Transverse colon (tissue), 4 donors: ENCODE results near the gene C2orf68. TPM values are rescaled to one million over a fixed set of nuclear protein-coding genes. Genes with fewer than 3 reads are reported as not detected.
"Not testable (repeated sequence)": the region's sequence is repeated elsewhere in the genome, so short reads cannot be mapped to it uniquely, and the experiment has no call there.

Experiments
- DNase-seq: peaks from one replicate; pipeline ENCODE4 v3.0.0-alpha.2; 2019
- H3K27ac ChIP-seq, 4 donors: fragments of 200-600 bp; sonication (generic); 2 replicates each; pipeline ENCODE4 v1.5.1; 2016 to 2018; ENCODE audit warnings: inconsistent platforms in 4 of 4
- H3K27me3 ChIP-seq: fragments of 200-600 bp; sonication (generic); 2 replicates; pipeline ENCODE4 v1.5.1; 2017; ENCODE audit warnings: inconsistent platforms
- H3K36me3 ChIP-seq, 4 donors: fragments of 200-600 bp; sonication (generic); 2 replicates each; pipeline ENCODE4 v1.5.1; 2017 to 2019; ENCODE audit warnings: inconsistent platforms in 4 of 4
- H3K4me1 ChIP-seq, 4 donors: fragments of 200-600 bp; sonication (generic); 2 replicates each; pipeline ENCODE4 v1.5.1; 2017 to 2020; ENCODE audit warnings: inconsistent platforms in 4 of 4
- H3K4me3 ChIP-seq, 4 donors: fragments of 200-600 bp; sonication (generic); 1 replicate in 1 of 4; 2 replicates in 3 of 4; pipeline versions ENCODE4 v1.5.1 to v1.6.1; 2017 to 2019; ENCODE audit warnings: inconsistent platforms in 4 of 4
- H3K9me3 ChIP-seq, 2 donors: fragments of 200-600 bp; sonication (generic); 2 replicates each; pipeline ENCODE4 v1.5.1; 2017 to 2019; ENCODE audit warnings: inconsistent platforms in 2 of 2
- EP300 ChIP-seq: sonication (generic); formaldehyde crosslinking; IDR thresholded peaks from one replicate; pipeline ENCODE4 v1.6.1; 2017; ENCODE audit warnings: antibody characterized with exemption, low read depth
- POLR2A ChIP-seq: fragments of 450-650 bp; IDR thresholded peaks from one replicate; pipeline ENCODE4 v1.6.1; 2016; ENCODE audit warnings: antibody characterized with exemption, mild to moderate bottlenecking, moderate library complexity
- POLR2AphosphoS5 ChIP-seq, 3 donors: sonication (generic); formaldehyde crosslinking; IDR thresholded peaks; one replicate each; pipeline ENCODE4 v1.6.1; 2016; ENCODE audit warnings: antibody characterized with exemption in 3 of 3
- WGBS, 2 donors: methylation state at CpG; one replicate each; pipeline ENCODE4 v1.1.5; 2018; ENCODE audit warnings: low coverage in 1 of 2; 5-methylcytosine and 5-hydroxymethylcytosine counted together
- in situ Hi-C, 4 donors: fragments of 200-750 bp; cut with MboI; loops; one replicate each; pipeline versions ENCODE4 v1.15.0 to v1.15.1; 2017; ENCODE audit warnings: low sequenced_read_pairs in 3 of 4, low pct_ligation_motif_present in 1 of 4, low pct_unique_long_range_greater_than_20kb in 1 of 4
- intact Hi-C: fragments of 100-400 bp; cut with DNase I; formaldehyde crosslinking; loops from one replicate; pipeline ENCODE4 v1.15.1; 2023; ENCODE audit warnings: low total_unique reads
- total RNA-seq, 4 donors: library from RNA; depleted of rRNA; stranded (reverse); fragments of >200 nt; gene quantifications; one replicate each; pipeline ENCODE4 v1.1.0, GENCODE V29; 2016
- TF ChIP-seq, protein P1 (sequence below), 5 experiments: fragments of 200-600 bp in 3 of 5; fragments of 450-650 bp in 2 of 5; sonication (generic) in 3 of 5; IDR thresholded peaks; 1 replicate in 2 of 5; 2 replicates in 3 of 5; pipeline ENCODE4 v1.5.1; 2016 to 2017; ENCODE audit warnings: antibody characterized with exemption in 5 of 5, inconsistent platforms in 3 of 5, mild to moderate bottlenecking in 2 of 5, moderate library complexity in 1 of 5

The C2orf68 gene, protein sequence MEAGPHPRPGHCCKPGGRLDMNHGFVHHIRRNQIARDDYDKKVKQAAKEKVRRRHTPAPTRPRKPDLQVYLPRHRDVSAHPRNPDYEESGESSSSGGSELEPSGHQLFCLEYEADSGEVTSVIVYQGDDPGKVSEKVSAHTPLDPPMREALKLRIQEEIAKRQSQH
- 10 to 100 TPM; 17.7 to 24.8 (median 18.6) TPM for total RNA-seq

- H3K4me1 ChIP-seq, result peaks cover 4 to 25% (median 15%) of the 10 kb centered on the region in 4 donors
- H3K36me3 ChIP-seq, result peaks cover 0 to 9% (median 0%) of the 10 kb centered on the region in 4 donors
- H3K27me3 ChIP-seq, result no peaks in the 10 kb centered on the region
- 0 to 17% methylated on average over 14 to 54 of the region's 73 CpGs for WGBS, 2 donors
- peak; percentile 60 to 88 (median 80) for TF ChIP-seq POLR2AphosphoS5 (IDR thresholded peaks at IDR 0.05)
- TF ChIP-seq EP300, result no peak
- TF ChIP-seq POLR2A, result peak; percentile 80
- intact Hi-C loops (loop anchor here (1.0 kb wide), 1 partner anchor 18 kb away; no protein-coding TSS in a partner anchor), in situ Hi-C loops (no loop called here)
- peak within 1 kb of the TSS; percentile 60 to 93 (median 92) for H3K4me3 ChIP-seq
- no peaks in the 10 kb centered on the region for H3K9me3 ChIP-seq
- H3K27ac ChIP-seq, result peak within 1 kb of the TSS; percentile 88 to 91 (median 89)
- DNase-seq, result peak; percentile 92
These were observed at the start of gene C2orf68 for GRCh38 chr2:85611705-85612587. Gene C2orf68, minus strand, starts transcription at chr2:85612066. Its CDS starts 82 bp downstream, at chr2:85611984.

- H3K27me3 ChIP-seq, result no peaks in the 10 kb centered on the region
- DNase-seq, result no peak
- H3K9me3 ChIP-seq, result no peaks in the 10 kb centered on the region
- H3K4me1 ChIP-seq, result no peaks in the 10 kb centered on the region
- WGBS, 2 donors, result 78% methylated on average over 14 of the region's 14 CpGs; no CpG with 5 or more reads in 1 of the 2 donors
- H3K27ac ChIP-seq, result peak overlapping the region in 2 of 4 donors; percentile 1 to 13
- TF ChIP-seq POLR2AphosphoS5 (IDR thresholded peaks at IDR 0.05) (no peak), EP300 (no peak), POLR2A (no peak)
- TF ChIP-seq, protein P1, sequence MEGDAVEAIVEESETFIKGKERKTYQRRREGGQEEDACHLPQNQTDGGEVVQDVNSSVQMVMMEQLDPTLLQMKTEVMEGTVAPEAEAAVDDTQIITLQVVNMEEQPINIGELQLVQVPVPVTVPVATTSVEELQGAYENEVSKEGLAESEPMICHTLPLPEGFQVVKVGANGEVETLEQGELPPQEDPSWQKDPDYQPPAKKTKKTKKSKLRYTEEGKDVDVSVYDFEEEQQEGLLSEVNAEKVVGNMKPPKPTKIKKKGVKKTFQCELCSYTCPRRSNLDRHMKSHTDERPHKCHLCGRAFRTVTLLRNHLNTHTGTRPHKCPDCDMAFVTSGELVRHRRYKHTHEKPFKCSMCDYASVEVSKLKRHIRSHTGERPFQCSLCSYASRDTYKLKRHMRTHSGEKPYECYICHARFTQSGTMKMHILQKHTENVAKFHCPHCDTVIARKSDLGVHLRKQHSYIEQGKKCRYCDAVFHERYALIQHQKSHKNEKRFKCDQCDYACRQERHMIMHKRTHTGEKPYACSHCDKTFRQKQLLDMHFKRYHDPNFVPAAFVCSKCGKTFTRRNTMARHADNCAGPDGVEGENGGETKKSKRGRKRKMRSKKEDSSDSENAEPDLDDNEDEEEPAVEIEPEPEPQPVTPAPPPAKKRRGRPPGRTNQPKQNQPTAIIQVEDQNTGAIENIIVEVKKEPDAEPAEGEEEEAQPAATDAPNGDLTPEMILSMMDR (IDR thresholded peaks at IDR 0.05), result no peak
- peaks cover 0 to 4% (median 0%) of the 10 kb centered on the region in 4 donors for H3K36me3 ChIP-seq
- intact Hi-C loops (no loop called here), in situ Hi-C loops (no loop called here)
- H3K4me3 ChIP-seq, result no peak overlapping the region
These were observed 49.4 kb upstream of the C2orf68 start for GRCh38 chr2:85661139-85661858.

DNA sequence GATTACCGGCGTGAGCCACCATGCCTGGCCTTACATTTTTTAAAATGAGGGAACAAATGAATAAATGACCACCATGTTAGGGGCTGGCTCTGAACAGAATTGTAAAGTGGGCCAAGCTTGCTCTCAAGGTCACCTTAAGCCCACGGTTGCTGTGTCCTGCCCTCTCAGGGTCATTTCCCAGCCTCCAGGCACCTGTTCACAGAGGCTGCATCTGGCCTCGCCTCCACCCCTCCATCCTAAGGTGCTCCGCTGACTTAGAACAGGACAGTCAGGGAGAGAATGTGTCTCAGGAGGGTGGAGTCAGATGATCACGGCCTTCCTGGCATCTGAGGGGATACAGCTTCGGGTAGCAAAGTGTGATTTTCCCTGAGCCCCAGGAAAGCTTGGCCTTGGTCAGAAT is 48.9 kb upstream of the C2orf68 start:
- DNase-seq, result no peak

DNA sequence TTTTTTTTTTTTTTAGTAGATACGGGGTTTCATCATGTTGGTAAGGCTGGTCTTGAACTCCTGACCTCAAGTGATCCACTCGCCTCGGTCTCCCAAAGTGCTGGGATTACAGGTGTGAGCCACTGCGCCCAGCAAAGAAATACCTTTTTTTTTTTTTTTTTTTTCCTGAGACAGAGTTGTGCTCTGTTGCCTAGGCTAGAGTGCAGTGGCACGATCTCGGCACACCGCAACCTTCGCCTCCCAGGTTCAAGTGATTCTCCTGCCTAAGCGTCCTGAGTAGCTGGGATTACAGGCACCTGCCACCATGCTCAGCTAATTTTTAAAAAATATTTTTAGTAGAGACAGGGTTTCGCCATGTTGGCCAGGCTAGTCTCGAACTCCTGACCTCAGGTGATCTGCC is 48.4 kb upstream of the C2orf68 start:
- in situ Hi-C loops, H3K4me1 ChIP-seq, H3K4me3 ChIP-seq, DNase-seq, intact Hi-C loops, H3K27ac ChIP-seq, H3K36me3 ChIP-seq, H3K9me3 ChIP-seq, H3K27me3 ChIP-seq: not testable (repeated sequence)
- 97 to 100% methylated on average over 2 to 11 of the region's 11 CpGs for WGBS, 2 donors

More for the DNA sequence above, 48.9 kb upstream of the C2orf68 start:
- Histone ChIP-seq H3K27ac (peak overlapping the region in 1 of 4 donors; percentile 1), H3K4me3 (no peak overlapping the region), H3K36me3 (peaks cover 0 to 4% (median 0%) of the 10 kb centered on the region in 4 donors), H3K4me1 (no peaks in the 10 kb centered on the region), H3K9me3 (no peaks in the 10 kb centered on the region), H3K27me3 (no peaks in the 10 kb centered on the region)
- WGBS, 2 donors, result 83% methylated on average over 7 of the region's 7 CpGs; no CpG with 5 or more reads in 1 of the 2 donors
- in situ Hi-C loops (no loop called here), intact Hi-C loops (no loop called here)
- no peak for TF ChIP-seq POLR2AphosphoS5 (IDR thresholded peaks at IDR 0.05)
- TF ChIP-seq, protein P1 (IDR thresholded peaks at IDR 0.05), result no peak
- no peak for TF ChIP-seq POLR2A
- no peak for TF ChIP-seq EP300
